HepG2 (cell line): Measurements from ENCODE around the gene S100A16. TPM values are rescaled to one million over a fixed set of nuclear protein-coding genes. Genes with fewer than 3 reads are reported as not detected.

Experiments
- GABPB1 ChIP-seq: IDR thresholded peaks from 2 replicates; pipeline ENCODE4 v1.6.1; 2016; ENCODE audit warnings: mild to moderate bottlenecking, missing genetic modification reagents, moderate library complexity, missing compliant biosample characterization
- HMGXB3 ChIP-seq: sonication (generic); formaldehyde crosslinking; IDR thresholded peaks from 2 replicates; pipeline ENCODE4 v1.4.0; 2020; ENCODE audit warnings: missing genetic modification reagents, borderline replicate concordance
- MIER2 ChIP-seq: IDR thresholded peaks from 2 replicates; pipeline ENCODE4 v1.6.1; 2016; ENCODE audit warnings: missing biosample characterization, missing genetic modification reagents
- RELA ChIP-seq: sonication (generic); formaldehyde crosslinking; IDR thresholded peaks from 2 replicates; pipeline ENCODE4 v1.4.0; 2020; ENCODE audit warnings: missing genetic modification reagents
- REST ChIP-seq, 2 experiments: IDR thresholded peaks; 2 replicates each; pipeline ENCODE4 v1.6.1; 2011 to 2012; ENCODE audit warnings: low read length in 2 of 2, borderline replicate concordance in 1 of 2, low read depth in 1 of 2, mild to moderate bottlenecking in 1 of 2, moderate library complexity in 1 of 2
- ZBTB21 ChIP-seq: sonication (generic); formaldehyde crosslinking; IDR thresholded peaks from 2 replicates; pipeline ENCODE4 v1.4.0; 2020; ENCODE audit warnings: missing genetic modification reagents
- ZNF276 ChIP-seq: sonication (generic); formaldehyde crosslinking; IDR thresholded peaks from 2 replicates; pipeline ENCODE4 v1.4.0; 2020; ENCODE audit warnings: mild to moderate bottlenecking, low read depth, missing genetic modification reagents
- ZNF350 ChIP-seq: sonication (generic); formaldehyde crosslinking; IDR thresholded peaks from 2 replicates; pipeline ENCODE4 v1.4.0; 2020; ENCODE audit warnings: mild to moderate bottlenecking, low read depth, missing genetic modification reagents, borderline replicate concordance
- ZNF841 ChIP-seq: sonication (generic); formaldehyde crosslinking; IDR thresholded peaks from 2 replicates; pipeline ENCODE4 v1.8.1; 2023; ENCODE audit warnings: missing genetic modification reagents, borderline replicate concordance
- polyA plus RNA-seq, 8 experiments: library from polyadenylated mRNA; depleted of rRNA in 3 of 8; stranded (reverse) in 7 of 8; unstranded in 1 of 8; fragments of >200 nt; fragmentation: Illumina TruSeq in 4 of 8; extraction: Trizol in 4 of 8; gene quantifications; 2 replicates each; pipeline versions ENCODE4 v1.2.1 to v1.2.3, GENCODE V29; 2011 to 2016; ENCODE audit warnings: low read depth in 4 of 8, missing spikeins in 1 of 8, mixed read lengths in 1 of 8; ENCODE audit not compliant: insufficient read depth in 1 of 8
- total RNA-seq, 5 experiments: library from RNA; depleted of rRNA; stranded (reverse); fragments of >200 nt; fragmentation: Illumina TruSeq; extraction: Trizol; gene quantifications; 2 replicates each; pipeline ENCODE4 v1.2.3, GENCODE V29; 2016; ENCODE audit warnings: low read depth in 1 of 5

Gene S100A16
- total and polyA plus RNA-seq, 2 of the 13 experiments (the other 11 are each of a cell fraction or from before 2014, with no cell fraction given): 46.0 to 195 TPM

GRCh38 chr1:153561466-153561985 lies 51.4 kb downstream of the S100A16 start (continued):
- TF ChIP-seq ZNF350 (CRISPR knock-in tag) (no peak), GABPB1 (CRISPR knock-in tag) (no peak), MIER2 (CRISPR knock-in tag) (no peak), HMGXB3 (CRISPR knock-in tag) (no peak), ZBTB21 (CRISPR knock-in tag) (no peak), REST (IDR thresholded peaks at IDR 0.05; ENCODE audit: borderline replicate concordance in 1 of 2, low read depth in 1 of 2, low read length in 2 of 2) (no peak), RELA (CRISPR knock-in tag) (no peak), ZNF841 (no peak), ZNF276 (no peak)
